PC-3 (cell line): ENCODE results near the gene ANK2. TPM values are rescaled to one million over a fixed set of nuclear protein-coding genes. Genes with fewer than 3 reads are reported as not detected.

Source experiments
- ATAC-seq: fragments of 200-7000 bp; cut with Tn5 transposase; 2 replicates; pipeline ENCODE4 v1.9.1; 2020; ENCODE audit warnings: mild to moderate bottlenecking, moderate library complexity
- BruUV-seq: library from RNA; stranded (reverse); fragments of 400-500 nt; replicated peaks from 2 replicates; lab custom pipeline; 2021; lab: Mats Ljungman, UMichigan
- CTCF ChIA-PET: fragments of 300-600 bp; sonication (Branson Sonifier 250); formaldehyde crosslinking; loops from one replicate; lab custom pipeline; 2022; ENCODE audit warnings: antibody characterized with exemption; lab: Charles Lee
- POLR2A ChIA-PET: fragments of 300-600 bp; sonication (Branson Sonifier 250); formaldehyde crosslinking; loops from one replicate; lab custom pipeline; 2022; ENCODE audit warnings: antibody characterized with exemption; ENCODE audit not compliant: unreplicated experiment; lab: Charles Lee
- DNase-seq: peaks from one replicate; pipeline ENCODE4 v3.0.0-alpha.2; 2015
- H2AFZ ChIP-seq: fragments of 300-600 bp; sonication (generic); 2 replicates; pipeline ENCODE4 v1.6.0; 2016; ENCODE audit warnings: antibody characterized with exemption, low read length
- H3F3A ChIP-seq: fragments of 300-600 bp; sonication (generic); one replicate; pipeline ENCODE4 v1.6.0; 2017; ENCODE audit warnings: antibody characterized with exemption, low read length, control low read depth, mild to moderate bottlenecking; ENCODE audit not compliant: unreplicated experiment
- H3K27ac ChIP-seq: fragments of 300-600 bp; sonication (generic); 2 replicates; pipeline ENCODE4 v1.5.1; 2016; ENCODE audit warnings: mild to moderate bottlenecking, low read length
- H3K27me3 ChIP-seq: fragments of 300-600 bp; sonication (generic); 2 replicates; pipeline ENCODE4 v1.6.1; 2016; ENCODE audit warnings: low read length, mixed read lengths
- H3K36me3 ChIP-seq: fragments of 300-600 bp; sonication (generic); 2 replicates; pipeline ENCODE4 v1.6.1; 2016; ENCODE audit warnings: low read depth, mixed run types, low read length, mixed read lengths
- H3K4me1 ChIP-seq: fragments of 300-600 bp; sonication (generic); 2 replicates; pipeline ENCODE4 v1.5.1; 2016; ENCODE audit warnings: low read length; ENCODE audit not compliant: insufficient read depth
- H3K4me2 ChIP-seq: fragments of 300-600 bp; sonication (generic); 2 replicates; pipeline ENCODE4 v1.6.0; 2016; ENCODE audit warnings: low read length
- H3K4me3 ChIP-seq: fragments of 300-600 bp; sonication (generic); 2 replicates; pipeline ENCODE4 v1.5.1; 2016; ENCODE audit warnings: mild to moderate bottlenecking, low read length, mixed read lengths
- H3K79me2 ChIP-seq: fragments of 300-600 bp; sonication (generic); 2 replicates; pipeline ENCODE4 v1.6.1; 2017; ENCODE audit warnings: low read length, mixed read lengths
- H3K9ac ChIP-seq: fragments of 300-600 bp; sonication (generic); 2 replicates; pipeline ENCODE4 v1.6.0; 2016; ENCODE audit warnings: mild to moderate bottlenecking, low read length
- H3K9me2 ChIP-seq: fragments of 300-600 bp; sonication (generic); replicated peaks from 2 replicates; pipeline ENCODE4 v1.6.1; 2016; ENCODE audit warnings: mixed run types, low read length, mixed read lengths
- H3K9me3 ChIP-seq: fragments of 300-600 bp; sonication (generic); 2 replicates; pipeline ENCODE4 v1.6.1; 2016; ENCODE audit warnings: low read length, mixed read lengths
- H4K20me1 ChIP-seq: fragments of 300-600 bp; sonication (generic); 2 replicates; pipeline ENCODE4 v1.6.1; 2016; ENCODE audit warnings: low read length, mixed read lengths
- EZH2 ChIP-seq: fragments of 300-600 bp; sonication (generic); IDR thresholded peaks from one replicate; pipeline ENCODE4 v1.6.1; 2017; ENCODE audit warnings: antibody characterized with exemption, mild to moderate bottlenecking, low read length; ENCODE audit not compliant: unreplicated experiment
- EZH2phosphoT487 ChIP-seq: fragments of 300-600 bp; sonication (generic); IDR thresholded peaks from 2 replicates; pipeline ENCODE4 v1.6.1; 2018; ENCODE audit warnings: mild to moderate bottlenecking, antibody characterized with exemption, low read length, borderline replicate concordance
- intact Hi-C: fragments of 100-400 bp; cut with micrococcal nuclease; formaldehyde crosslinking; loops from 2 replicates; pipeline ENCODE4 v1.9.0; 2023
- total RNA-seq: library from RNA; depleted of rRNA; stranded (reverse); fragments of >200 nt; gene quantifications from 2 replicates; pipeline ENCODE4 v1.2.3, GENCODE V29; 2014
- TF ChIP-seq, protein P1 (sequence below): fragments of 300-600 bp; sonication (generic); conservative IDR thresholded peaks from 2 replicates; pipeline ENCODE4 v1.5.1; 2017; ENCODE audit warnings: antibody characterized with exemption, low read depth, mild to moderate bottlenecking, low read length

The ANK2 gene
- total RNA-seq, 1 experiment from 2014 or later: 1.8 TPM

DNA sequence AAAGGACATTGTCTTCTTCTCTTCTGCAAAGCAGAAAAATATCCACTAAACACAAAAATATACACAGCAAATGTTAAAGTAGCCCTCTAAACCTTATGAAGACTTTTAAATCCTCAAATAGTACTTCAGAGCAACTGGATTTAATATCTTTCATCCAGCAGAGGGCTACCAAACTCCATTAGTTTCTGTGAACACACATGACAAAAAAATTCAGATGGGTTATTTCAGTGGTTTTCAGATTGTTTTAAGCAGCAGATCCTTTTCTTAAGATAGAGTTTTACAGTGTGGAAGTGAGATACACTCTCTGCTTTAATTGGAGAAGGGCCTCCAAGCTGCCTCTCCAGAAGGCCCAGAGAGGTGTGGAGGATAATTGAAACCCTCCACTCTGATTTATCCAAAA lies 56.7 kb downstream of the ANK2 start:
- Histone ChIP-seq H3K79me2 (no peaks in the 10 kb centered on the region), H4K20me1 (no peaks in the 10 kb centered on the region), H2AFZ (no peak overlapping the region), H3K4me2 (no peak overlapping the region), H3K27me3 (no peaks in the 10 kb centered on the region), H3K36me3 (no peaks in the 10 kb centered on the region), H3K9me2 (no peaks in the 10 kb centered on the region), H3K4me1 (peaks cover 5% of the 10 kb centered on the region; the same call in 1 of the 2 replicates), H3K9me3 (no peaks in the 10 kb centered on the region), H3K9ac (no peak overlapping the region), H3F3A (no peaks in the 10 kb centered on the region), H3K27ac (no peak overlapping the region), H3K4me3 (no peak overlapping the region)
- POLR2A ChIA-PET: no interaction called here
- intact Hi-C loops: loop anchor here (1.0 to 5.0 kb wide), 5 partner anchors 47 to 286 kb away; no protein-coding TSS in a partner anchor
- ATAC-seq (no peak; the same call in 1 of the 2 replicates), DNase-seq (peak; percentile 57)
- no TSS peak for BruUV-seq
- CTCF ChIA-PET: no interaction called here
- no peak for TF ChIP-seq EZH2phosphoT487
- TF ChIP-seq, protein P1, sequence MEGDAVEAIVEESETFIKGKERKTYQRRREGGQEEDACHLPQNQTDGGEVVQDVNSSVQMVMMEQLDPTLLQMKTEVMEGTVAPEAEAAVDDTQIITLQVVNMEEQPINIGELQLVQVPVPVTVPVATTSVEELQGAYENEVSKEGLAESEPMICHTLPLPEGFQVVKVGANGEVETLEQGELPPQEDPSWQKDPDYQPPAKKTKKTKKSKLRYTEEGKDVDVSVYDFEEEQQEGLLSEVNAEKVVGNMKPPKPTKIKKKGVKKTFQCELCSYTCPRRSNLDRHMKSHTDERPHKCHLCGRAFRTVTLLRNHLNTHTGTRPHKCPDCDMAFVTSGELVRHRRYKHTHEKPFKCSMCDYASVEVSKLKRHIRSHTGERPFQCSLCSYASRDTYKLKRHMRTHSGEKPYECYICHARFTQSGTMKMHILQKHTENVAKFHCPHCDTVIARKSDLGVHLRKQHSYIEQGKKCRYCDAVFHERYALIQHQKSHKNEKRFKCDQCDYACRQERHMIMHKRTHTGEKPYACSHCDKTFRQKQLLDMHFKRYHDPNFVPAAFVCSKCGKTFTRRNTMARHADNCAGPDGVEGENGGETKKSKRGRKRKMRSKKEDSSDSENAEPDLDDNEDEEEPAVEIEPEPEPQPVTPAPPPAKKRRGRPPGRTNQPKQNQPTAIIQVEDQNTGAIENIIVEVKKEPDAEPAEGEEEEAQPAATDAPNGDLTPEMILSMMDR: peak; percentile 61
- TF ChIP-seq EZH2: no peak

DNA sequence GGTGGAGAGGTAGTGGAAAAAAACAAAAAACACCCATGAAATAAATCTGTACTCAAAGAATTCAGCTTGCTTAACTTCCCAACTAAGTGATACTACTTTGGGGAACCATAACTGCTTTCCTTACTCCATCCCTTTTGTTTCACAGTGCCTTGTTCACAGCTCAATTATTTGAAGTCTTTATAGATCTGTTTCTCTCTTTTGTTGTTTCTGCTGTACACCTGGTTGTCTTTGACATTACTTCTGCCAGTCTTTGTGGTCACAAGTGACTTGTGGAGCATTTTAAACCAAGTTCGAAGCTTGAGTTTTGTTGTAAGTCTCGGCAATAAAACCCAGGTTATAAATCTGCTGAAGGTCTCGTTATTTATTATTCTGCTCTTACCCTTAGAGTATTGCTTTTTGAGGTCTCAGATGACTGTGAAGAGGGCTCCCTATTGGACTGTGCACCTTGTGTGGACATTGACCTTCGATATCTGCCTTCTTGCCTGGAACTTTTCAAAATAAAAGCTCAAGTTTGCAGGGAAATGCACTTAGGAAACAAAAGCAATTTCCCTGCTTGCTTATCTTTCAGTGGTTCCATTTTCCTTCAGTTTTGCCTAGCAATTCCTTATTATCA lies 59.8 kb downstream of the ANK2 start:
- ATAC-seq: no peak

More for the DNA sequence above, 59.8 kb downstream of the ANK2 start:
- Histone ChIP-seq H3K9ac (no peak overlapping the region), H3K4me2 (no peak overlapping the region), H3K9me2 (no peaks in the 10 kb centered on the region), H3K27ac (no peak overlapping the region), H3K9me3 (no peaks in the 10 kb centered on the region), H4K20me1 (no peaks in the 10 kb centered on the region), H2AFZ (no peak overlapping the region), H3K4me1 (no peaks in the 10 kb centered on the region), H3F3A (no peaks in the 10 kb centered on the region), H3K27me3 (no peaks in the 10 kb centered on the region), H3K79me2 (no peaks in the 10 kb centered on the region), H3K36me3 (no peaks in the 10 kb centered on the region), H3K4me3 (no peak overlapping the region)
- TF ChIP-seq EZH2 (no peak), EZH2phosphoT487 (no peak)
- TF ChIP-seq, protein P1: no peak
- no TSS peak for BruUV-seq
- CTCF ChIA-PET: no interaction called here
- no peak for DNase-seq
- POLR2A ChIA-PET: no interaction called here
- intact Hi-C loops: loop anchor here (5.0 kb wide), 1 partner anchor 283 kb away; no protein-coding TSS in a partner anchor
